G401 (cell line): Measurements from ENCODE around the gene TKT. TPM values are rescaled to one million over a fixed set of nuclear protein-coding genes. Genes with fewer than 3 reads are reported as not detected.

Source experiments
- DNase-seq: peaks from one replicate; pipeline ENCODE4 v3.0.0-alpha.2; 2015; ENCODE audit warnings: low spot score
- in situ Hi-C: cut with HindIII; loops from 2 replicates; pipeline ENCODE4 v1.10.0; 2016; ENCODE audit warnings: low sequenced_read_pairs, mixed read lengths
- total RNA-seq: library from RNA; depleted of rRNA; stranded (reverse); fragments of >200 nt; shearing (Covaris generic); gene quantifications from 2 replicates; pipeline ENCODE4 v1.2.3, GENCODE V29; 2014

TKT gene
- total RNA-seq, 1 experiment from 2014 or later: 976 TPM

- in situ Hi-C loops: no loop called here
- no peak for DNase-seq
These were observed 12.0 kb downstream of the TKT start for GRCh38 chr3:53243785-53244184.

- in situ Hi-C loops: no loop called here
These were observed 12.7 kb downstream of the TKT start for GRCh38 chr3:53243165-53243564.

GRCh38 chr3:53242642-53243041, 13.2 kb downstream of the TKT start:
- no peak for DNase-seq
- in situ Hi-C loops: no loop called here

More at GRCh38 chr3:53243165-53243564, 12.7 kb downstream of the TKT start:
- no peak for DNase-seq

GRCh38 chr3:53242155-53242554, 13.7 kb downstream of the TKT start:
- in situ Hi-C loops: no loop called here
- DNase-seq: no peak

- in situ Hi-C loops: no loop called here
- peak; percentile 53 for DNase-seq
These were observed 14.5 kb downstream of the TKT start for GRCh38 chr3:53240989-53241972.

- in situ Hi-C loops: no loop called here
- DNase-seq: no peak
These were observed 16.0 kb downstream of the TKT start for GRCh38 chr3:53239800-53240199.

GRCh38 chr3:53238886-53239285, 16.9 kb downstream of the TKT start:
- in situ Hi-C loops: no loop called here
- no peak for DNase-seq

GRCh38 chr3:53238051-53238850, 17.6 kb downstream of the TKT start:
- in situ Hi-C loops: no loop called here
- DNase-seq: no peak

GRCh38 chr3:53236112-53236841, 19.5 kb downstream of the TKT start:
- DNase-seq: peak; percentile 53
- in situ Hi-C loops: no loop called here

- no peak for DNase-seq
- in situ Hi-C loops: no loop called here
These were observed 20.3 kb downstream of the TKT start for GRCh38 chr3:53235545-53235944.

- DNase-seq: no peak
- in situ Hi-C loops: no loop called here
These were observed 21.0 kb downstream of the TKT start for GRCh38 chr3:53234841-53235232.

GRCh38 chr3:53234130-53234840, 21.5 kb downstream of the TKT start:
- no peak for DNase-seq
- in situ Hi-C loops: no loop called here

GRCh38 chr3:53232641-53233377, 23.0 kb downstream of the TKT start:
- in situ Hi-C loops: no loop called here
- DNase-seq: no peak

GRCh38 chr3:53231532-53232511, 24.0 kb downstream of the TKT start:
- DNase-seq: no peak
- in situ Hi-C loops: no loop called here

- DNase-seq: no peak
- in situ Hi-C loops: no loop called here
These were observed 25.0 kb downstream of the TKT start for GRCh38 chr3:53230789-53231188.

GRCh38 chr3:53230041-53230621, 25.7 kb downstream of the TKT start:
- DNase-seq: no peak
- in situ Hi-C loops: no loop called here

GRCh38 chr3:53229606-53230005, 26.2 kb downstream of the TKT start:
- in situ Hi-C loops: no loop called here

More at GRCh38 chr3:53229606-53230005, 26.2 kb downstream of the TKT start:
- no peak for DNase-seq
